Keratinocyte (primary cell): ENCODE results near the gene MAP2K5.

ENCODE experiments used
- CTCF ChIP-seq, 3 experiments: IDR thresholded peaks in 1 of 3; conservative IDR thresholded peaks in 1 of 3; optimal IDR thresholded peaks in 1 of 3; 2 replicates in 2 of 3; 3 replicates in 1 of 3; pipeline versions ENCODE3 to v1.5.1; 2011; ENCODE audit warnings: low read length in 3 of 3, mild to moderate bottlenecking in 3 of 3, moderate library complexity in 2 of 3, control low read depth in 1 of 3, inconsistent platforms in 1 of 3; ENCODE audit not compliant: insufficient read depth in 2 of 3; ENCODE audit errors: extremely low read depth in 1 of 3
- EZH2 ChIP-seq: IDR thresholded peaks from one replicate; pipeline ENCODE4 v1.6.1; 2012; ENCODE audit warnings: inconsistent platforms, mild to moderate bottlenecking, low read length, moderate library complexity

- TF ChIP-seq EZH2 (no peak), CTCF (optimal IDR thresholded peaks at IDR 0.05 in 1 of 3, IDR thresholded peaks at IDR 0.05 in 1 of 3, conservative IDR thresholded peaks at IDR 0.05 in 1 of 3; ENCODE audit: extremely low read depth in 1 of 3, insufficient read depth in 2 of 3, low read length in 3 of 3) (no peak)
Measured at GRCh38 chr15:67545864-67546263, 3.4 kb downstream of the MAP2K5 start.
